NCI-H460 (cell line): Measurements from ENCODE around the gene PAXX. TPM values are rescaled to one million over a fixed set of nuclear protein-coding genes. Genes with fewer than 3 reads are reported as not detected.

Experiments
- DNase-seq: peaks from one replicate; pipeline ENCODE4 v3.0.0-alpha.2; 2016; ENCODE audit warnings: low read depth; ENCODE audit errors: extremely low read depth
- total RNA-seq: library from RNA; depleted of rRNA; stranded (reverse); fragments of >200 nt; shearing (Covaris generic); gene quantifications from 2 replicates; pipeline ENCODE4 v1.2.3, GENCODE V29; 2014

PAXX gene
- total RNA-seq, 1 experiment from 2014 or later = 35.4 TPM

DNA sequence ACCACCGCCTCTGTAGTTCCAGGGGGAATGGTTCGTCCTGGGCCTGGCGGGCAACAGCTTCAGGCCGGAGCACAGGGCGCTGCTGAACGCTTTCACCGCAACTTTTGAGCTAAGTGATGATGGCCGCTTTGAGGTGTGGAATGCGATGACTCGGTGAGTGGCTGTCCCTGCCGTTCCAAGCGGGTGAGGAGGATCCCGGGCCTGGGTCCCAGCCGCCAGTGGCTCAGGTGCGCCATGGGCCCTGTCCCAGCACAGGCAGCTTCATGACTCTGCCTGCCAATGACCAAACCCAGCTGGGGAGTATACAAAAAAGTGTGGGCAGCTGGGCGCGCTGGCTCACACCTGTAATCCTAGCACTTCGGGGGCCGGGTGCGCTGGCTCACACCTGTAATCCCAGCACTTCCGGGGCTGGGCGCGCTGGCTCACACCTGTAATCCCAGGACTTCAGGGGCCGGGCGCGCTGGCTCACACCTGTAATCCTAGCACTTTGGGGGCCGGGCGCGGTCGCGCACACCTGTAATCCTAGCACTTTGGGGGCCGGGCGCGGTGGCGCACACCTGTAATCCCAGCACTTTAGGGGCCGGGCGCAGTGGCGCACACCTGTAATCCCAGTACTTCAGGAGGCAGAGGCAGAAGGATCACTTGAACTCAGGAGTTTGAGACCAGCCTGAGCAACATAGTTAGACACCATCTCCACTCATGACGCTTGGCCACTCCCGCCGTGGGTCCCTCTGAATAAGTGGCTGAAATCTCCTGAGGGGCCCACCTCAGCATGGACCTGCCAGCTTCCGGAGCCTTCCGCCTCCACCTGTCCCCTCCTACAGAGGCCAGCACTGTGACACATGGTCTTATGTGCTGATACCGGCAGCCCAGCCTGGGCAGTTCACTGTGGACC lies 39.1 kb upstream of the PAXX start:
- no peak for DNase-seq

DNA sequence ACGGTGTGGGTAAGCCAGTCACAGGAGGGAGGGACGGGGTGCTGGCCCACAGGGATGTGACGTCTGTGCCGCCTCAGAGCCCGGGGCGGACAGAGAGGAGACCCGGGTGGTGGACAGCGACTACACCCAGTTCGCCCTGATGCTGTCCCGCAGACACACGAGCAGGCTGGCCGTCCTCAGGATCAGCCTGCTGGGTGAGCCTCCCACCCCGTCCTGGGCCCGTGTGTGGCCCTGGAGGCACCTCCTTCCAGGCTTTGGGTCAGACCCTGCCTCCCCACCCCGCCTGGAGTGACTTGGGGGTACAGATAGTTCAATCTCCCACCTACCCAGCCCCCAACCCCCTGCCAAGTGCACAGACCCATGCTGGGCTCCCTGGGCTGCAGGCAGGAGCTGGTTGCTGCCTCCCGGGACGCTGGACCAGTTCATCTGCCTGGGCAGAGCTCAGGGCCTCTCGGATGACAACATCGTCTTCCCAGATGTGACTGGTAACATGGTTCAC lies 38.4 kb upstream of the PAXX start:
- no peak for DNase-seq

DNA sequence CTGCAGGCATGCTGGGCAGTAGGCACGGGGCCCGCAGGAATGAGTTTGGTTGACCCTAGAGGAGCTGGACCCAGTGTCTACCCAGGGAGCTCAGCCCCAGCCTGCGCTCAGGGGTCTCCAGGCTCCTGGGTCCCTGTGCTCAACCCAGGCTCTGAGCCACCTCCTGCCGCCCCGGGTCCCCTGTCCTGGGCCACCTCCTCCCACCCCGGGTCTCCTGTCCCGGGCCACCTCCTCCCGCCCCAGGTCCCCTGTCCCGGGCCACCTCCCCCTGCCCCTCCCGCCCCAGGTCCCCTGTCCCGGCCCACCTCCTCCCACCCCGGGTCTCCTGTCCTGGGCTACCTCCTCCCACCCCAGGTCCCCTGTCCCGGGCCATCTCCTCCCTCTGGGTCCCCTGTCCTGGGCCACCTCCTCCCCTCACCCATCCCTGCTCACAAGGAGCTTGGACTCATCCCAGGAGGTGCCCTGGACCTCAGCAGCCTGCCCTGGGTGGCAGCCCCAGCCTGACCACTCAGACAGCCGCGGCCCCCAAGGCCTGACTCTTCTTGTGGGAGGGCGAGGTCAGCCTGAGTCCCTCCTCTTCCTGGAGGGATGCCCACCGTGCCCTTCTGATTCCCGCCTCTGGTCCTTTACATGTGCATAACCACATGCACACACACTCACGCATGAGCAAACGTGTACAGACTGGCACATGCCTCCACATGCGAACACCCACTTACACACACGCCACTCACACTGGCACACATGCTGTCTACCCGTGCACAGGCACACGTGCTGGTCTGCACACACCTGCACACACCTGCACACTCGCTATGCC lies 37.7 kb upstream of the PAXX start:
- no peak for DNase-seq

DNA sequence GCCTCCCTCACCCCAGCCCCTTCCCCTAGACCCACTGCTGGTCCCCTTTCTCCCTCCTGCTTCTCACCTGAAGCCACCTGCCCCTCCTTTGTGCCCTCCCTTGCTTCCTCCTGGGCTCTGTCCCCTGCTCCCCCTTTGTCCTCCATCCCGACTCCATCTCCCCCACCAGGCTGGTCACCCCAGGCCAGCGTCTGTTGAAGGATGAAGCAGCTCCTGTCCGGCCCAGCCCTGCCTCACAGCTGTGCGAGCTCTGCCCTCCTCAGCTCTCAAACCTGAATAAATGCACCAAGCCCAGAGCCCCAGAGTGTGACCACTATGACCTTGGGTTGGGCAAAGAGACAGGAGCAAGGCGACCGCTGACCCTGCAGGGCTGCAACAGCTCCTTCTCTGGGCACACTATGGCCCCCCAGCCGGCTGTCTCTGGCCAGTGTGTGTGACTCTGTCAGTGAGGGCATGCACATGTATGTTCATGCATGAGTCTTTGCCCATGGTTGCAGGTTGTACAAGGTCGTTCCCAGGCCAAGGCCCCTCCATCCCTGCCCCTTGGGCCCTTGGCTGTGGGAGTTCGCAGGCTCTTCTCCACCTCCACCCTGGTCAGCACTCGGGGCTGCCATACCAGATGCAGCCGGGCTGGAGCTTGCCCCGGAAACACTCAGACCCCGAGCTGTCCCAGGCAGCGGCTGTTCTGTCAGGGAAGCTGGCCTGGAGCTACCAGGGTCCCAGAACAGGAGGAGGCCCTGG lies 36.9 kb upstream of the PAXX start:
- DNase-seq = no peak

DNA sequence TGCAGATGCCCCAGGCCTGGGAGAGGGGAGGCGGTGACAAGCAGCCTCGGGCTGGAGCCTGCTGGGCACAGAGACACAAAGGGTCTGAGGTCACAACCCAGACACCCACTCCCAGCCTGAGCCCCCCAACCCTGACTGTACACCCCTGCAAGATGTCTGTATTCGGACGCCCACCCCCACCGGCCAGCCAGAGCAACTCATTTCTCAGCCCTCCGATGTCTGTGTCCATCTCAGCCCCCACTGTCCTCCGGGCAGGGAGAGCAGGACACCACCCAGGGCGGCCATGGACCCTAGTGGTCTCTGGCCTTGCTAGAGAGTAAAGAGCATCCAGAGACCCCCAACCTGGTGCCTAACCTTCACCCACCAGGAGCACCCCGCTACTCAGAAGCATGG lies 36.3 kb upstream of the PAXX start:
- no peak for DNase-seq

DNA sequence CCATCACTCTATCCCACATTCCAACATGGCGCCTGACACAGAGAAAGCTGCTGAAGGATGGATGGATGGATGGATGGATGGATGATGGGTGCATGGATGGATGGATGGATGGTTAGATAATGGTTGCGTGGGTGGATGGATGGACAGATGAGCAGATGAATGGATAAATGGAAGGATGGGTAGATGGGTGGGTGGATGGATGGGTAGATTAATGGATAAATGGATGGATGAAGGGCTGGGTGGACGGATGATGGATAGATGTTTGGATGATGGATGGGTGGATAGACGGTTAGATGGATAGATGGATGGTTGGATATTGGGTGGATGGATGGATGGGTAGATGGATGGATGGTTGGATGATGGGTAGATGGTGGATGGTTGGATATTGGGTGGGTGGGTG lies 35.6 kb upstream of the PAXX start:
- DNase-seq = no peak

DNA sequence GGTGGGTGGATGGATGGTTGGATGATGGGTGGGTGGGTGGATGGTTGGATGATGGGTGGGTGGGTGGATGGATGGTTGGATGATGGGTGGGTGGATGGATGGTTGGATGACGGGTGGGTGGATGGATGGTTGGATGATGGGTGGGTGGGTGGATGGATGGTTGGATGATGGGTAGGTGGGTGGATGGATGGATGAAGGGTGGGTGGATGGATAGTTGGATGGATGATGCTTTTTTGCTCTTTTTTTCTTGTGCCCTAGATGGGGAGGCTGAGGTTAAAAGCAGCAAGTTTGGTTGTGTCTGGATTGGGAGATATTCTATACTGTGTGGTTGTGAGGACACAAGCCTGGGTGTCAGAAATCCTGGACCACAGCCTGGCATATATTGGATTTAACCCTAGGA lies 34.8 kb upstream of the PAXX start:
- DNase-seq = no peak

DNA sequence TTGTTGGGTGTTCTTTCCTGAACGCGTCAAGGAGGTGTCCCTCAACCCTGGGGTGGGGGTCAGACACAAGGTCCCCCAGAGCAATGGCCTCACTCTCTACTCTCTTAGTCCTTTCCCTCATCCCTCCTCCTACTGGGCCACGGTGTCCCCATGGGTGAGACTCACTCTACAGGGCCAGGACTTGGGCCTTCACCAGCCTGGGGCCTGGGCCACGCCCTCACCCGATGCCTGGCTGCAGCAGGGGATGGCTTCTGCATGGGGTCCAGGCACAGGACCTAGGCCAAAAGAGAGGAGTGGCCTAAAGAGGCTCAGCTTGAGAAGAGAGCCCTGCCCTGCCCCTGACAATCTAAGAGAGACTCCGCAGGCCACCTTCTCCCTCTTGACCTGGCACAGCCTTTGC lies 34.3 kb upstream of the PAXX start:
- no peak for DNase-seq

DNA sequence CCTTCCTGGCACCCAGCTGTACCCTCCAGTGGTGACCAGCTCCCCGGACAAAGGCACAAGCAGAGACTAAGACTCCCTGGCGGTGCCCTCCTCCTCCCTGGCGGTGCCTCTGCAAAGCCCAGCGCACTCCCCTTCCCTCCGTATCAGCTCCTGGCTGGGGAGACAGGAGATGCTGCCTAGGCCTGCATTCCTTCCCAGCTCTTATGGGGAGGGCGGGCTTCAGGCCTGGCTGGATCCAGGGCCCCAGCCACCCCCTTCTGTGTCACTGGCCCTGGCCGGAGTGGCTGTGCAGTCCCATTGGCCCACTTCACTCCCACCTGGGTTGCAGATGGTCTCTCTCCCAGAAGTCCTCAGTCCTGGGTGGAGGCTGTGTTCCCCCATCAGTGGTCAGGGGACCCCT lies 33.7 kb upstream of the PAXX start:
- no peak for DNase-seq

DNA sequence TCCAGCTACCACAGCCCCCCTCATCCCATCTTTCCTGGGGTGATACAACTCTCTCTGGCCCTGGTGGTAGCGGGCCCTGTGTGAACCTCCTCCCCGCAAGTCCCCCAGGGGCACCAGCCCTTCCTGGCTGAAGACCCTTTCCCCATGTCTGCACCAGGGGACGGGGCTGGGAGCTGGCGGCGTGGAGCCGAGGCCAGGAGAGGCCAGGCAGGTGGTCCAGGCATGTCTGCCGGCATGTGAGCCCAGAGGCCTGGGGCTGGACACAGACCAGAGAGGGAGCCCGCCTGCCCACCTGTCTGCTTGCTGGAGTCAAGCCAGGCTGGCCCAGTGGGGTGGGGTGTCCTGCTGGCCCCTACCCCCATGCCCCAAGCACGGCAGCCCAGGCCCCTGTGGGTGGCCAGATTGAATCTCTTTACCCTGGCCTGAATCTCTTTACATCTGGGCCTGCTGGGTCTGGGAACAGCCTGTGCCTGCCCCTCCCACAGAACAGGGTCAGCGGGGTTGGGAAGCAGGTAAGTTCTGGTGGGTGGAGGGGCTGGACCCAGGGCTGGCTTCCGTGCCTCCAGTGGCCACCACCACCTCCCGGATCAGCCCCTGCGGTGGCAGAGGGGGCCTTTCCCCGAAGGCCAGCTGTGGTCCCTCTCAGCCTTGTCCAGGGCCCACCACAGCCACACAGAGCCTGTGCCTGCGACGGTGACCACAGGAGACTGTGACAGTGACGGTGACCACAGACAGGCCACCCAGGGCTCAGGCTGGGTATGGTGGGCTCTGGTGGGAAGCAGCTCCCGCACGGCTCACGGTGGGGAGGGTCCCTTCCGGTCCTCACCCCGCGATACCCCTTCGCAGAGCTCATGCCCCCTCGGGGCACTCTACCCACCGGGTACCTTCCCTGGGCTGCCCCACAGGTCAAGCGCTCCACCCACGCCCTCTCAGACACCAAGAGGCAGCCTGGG lies 33.0 kb upstream of the PAXX start:
- DNase-seq = no peak

DNA sequence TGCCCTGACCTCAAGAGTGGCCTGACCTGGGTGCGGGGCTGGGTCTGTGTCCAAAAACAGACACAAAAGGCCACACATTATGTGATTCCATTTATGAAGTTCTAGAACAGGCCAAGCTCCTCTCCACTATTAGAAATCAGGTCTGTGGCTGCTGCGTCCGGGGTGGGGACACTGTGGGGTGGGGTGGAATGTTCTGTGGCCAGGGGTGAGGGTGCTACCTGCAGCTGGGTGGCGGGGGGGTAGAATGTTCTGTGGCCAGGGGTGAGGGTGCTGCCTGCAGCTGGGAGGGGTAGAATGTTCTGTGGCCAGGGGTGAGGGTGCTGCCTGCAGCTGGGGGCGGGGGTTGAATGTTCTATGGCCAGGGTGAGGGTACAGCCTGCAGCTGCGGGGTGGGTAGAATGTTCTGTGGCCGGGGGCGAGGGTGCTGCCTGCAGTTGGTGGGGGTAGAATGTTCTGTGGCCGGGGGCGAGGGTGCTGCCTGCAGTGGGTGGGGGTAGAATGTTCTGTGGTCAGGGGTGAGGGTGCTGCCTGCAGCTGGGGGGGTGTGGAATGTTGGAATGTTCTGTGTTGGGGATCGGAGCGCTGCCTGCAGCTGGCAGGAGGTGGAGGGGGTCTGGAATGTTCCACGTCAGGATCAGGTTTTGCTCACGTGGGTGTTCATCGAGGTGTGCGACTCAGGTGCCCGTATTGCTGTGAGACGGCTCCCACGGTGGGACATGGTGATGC lies 31.8 kb upstream of the PAXX start:
- DNase-seq = no peak

DNA sequence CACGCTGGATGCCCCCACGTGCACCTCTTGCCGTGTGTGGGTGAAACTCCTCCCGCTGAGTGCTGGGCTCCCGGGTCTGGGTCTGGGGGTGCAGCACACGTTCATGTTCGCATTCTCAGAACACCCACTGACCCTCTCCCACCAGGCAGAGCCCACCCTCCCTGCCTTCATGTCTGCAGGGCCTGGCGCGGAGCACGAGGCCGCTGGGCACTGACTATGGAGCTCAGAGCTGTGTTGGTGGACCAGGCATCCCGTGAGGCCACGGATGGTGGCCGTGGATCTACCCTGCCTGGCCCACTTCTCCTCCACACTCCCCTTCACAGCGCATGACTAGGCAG lies 31.3 kb upstream of the PAXX start:
- no peak for DNase-seq

DNA sequence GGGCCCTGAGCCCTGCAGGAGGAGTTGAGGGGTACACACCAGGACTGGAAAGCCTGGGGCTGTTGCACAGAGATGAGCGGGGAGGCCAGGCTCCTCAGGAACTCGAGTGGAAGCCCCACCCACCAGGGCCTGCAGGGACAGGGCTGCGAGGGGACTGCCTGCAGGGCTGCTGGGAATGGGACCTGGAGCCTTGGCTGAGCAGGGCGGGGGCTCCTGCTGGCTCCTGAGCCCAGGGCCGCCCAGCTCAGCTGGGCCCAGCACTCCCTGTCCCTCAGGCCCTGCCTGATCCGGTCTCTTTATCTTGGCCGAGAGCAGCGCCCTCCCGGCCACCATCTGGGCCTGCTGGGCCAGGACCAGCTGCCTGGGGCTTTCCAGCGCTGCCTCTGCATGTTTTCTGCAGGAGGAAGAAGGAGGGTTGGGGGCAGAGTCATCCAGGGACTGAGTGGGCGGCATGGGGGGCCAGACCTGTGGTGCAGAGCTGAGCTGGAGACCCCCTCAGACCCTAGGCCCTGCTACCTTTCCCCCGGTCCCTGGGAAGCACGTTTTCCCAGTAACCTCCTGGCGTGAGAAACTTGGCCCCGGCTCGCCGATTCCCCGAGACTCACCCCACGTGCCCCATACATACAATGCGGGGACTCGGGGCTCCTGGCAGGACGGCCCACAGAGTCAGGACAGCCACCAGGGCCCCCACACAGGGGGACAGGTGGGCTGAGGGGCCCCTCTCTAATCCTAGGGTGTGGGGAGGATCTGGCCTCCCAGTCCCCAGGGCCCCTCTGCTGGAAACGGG lies 30.8 kb upstream of the PAXX start:
- DNase-seq = no peak

DNA sequence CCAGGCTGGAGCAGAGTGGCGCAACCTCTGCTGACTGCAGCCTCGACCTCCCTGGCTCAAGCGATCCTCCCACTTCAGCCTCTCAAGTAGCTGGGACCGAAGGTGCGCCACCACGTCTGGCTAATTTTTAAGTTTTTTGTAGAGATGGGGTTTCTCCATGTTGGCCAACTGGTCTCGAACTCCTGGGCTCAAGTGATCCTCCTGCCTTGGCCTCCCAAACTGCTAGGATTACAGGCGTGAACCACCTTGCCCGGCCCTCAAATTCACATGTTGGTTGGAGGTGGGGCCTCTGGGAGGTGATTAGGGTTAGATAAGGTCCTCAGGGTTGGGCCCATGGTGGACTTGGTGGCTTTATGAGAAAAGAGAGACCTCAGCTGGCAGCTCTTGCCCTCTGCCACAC lies 30.1 kb upstream of the PAXX start:
- DNase-seq = no peak

DNA sequence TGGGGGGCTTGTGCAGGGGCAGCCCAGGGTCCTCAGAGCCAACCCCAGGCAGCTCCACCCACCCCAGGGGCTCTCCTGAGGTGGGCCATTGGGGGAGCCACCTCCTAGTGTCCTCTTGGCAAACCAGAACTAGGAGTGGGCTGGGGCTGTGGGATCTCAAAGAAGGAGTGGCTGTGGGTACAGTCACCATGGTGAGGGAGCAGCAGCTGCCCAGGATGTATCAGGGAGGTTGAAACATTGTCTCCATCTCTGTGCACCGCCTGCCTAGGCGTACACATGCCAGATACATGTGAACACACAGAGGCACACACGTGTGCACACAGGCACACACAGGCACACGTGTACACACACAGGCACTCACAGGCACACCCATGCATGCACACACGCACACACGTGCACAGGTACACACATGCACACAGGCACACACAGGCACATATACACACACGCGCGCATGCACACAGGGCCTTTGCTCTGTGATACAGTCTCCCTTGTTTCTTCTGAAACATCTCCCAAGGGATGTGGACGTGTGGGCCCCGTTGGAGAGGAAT lies 29.4 kb upstream of the PAXX start:
- DNase-seq = no peak

DNA sequence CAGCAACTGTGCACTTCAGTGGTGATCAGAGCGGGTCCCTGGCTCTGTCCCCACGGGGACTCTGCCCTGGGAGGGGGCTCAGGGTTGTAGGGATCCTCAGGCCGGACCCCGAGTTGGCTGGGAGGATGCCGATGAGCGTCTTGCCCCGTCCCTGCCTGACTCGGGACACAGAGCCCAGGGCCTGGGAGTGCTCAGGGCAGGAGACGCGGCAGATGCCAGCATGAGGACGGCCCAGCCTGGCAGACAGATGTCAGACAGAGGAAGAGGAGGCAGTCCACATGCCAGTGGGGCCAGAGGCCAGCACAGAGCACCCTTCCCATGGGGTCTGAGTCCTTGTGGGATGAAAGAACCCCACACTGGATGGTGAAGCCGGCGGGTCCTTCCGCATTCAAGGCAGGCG lies 28.9 kb upstream of the PAXX start:
- DNase-seq = no peak

DNA sequence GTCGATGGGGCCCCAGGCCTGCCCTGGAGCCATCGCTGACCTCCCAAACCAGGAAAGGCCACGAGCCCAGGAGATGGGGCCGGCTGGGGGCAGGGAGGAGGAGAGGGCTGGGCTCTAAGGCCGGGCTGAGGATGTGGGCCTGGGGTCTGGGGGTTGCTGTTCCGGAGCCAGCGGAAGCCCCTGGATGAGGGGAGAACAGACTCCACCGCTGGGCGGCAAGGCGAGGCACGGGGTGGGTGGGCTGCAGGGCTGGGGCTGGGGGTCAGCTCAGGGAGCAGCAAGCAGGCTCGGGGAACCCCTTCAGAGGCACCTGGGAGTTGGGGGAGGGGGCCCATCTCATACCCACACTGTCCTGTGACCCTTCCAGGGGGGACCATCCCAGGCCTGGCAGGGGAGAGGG lies 28.5 kb upstream of the PAXX start:
- DNase-seq = no peak

DNA sequence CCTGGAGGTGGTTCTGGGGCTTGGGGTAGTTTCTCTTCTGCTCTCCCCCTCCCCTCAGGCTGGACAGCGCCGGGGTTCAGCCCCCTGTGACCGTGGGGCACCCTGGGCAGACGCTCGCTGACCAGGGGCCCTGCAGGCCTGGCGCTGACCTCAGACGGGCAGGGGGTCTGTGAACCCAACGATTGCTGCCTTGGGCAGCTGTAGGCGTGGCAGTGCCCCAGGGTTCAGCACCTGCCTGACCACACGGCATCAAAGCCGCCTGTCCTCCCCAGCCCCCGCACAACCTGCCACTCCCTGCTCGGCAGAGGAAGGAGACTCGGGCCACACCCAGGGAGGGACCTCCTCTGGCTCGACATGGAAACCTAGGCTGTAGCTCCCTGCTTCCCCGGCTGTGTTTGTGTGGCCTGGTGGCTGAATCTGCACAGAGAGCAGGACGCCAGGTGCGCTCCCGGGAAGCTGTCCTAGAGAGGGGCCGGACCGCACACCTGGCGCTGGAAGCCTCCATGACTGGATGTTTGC lies 28.0 kb upstream of the PAXX start:
- no peak for DNase-seq
